KMS-11 (cell line): ENCODE data around the gene RFPL4A.

Experiments used
- H2AFZ ChIP-seq: fragments of 200-600 bp; sonication (generic); 2 replicates; pipeline ENCODE4 v1.6.1; 2016; ENCODE audit warnings: antibody characterized with exemption, mixed run types, low read depth
- H3K27ac ChIP-seq: fragments of 200-600 bp; sonication (generic); 2 replicates; pipeline ENCODE4 v1.6.1; 2016; ENCODE audit warnings: mild to moderate bottlenecking, mixed run types
- H3K27me3 ChIP-seq: fragments of 200-600 bp; sonication (generic); 2 replicates; pipeline ENCODE4 v1.6.1; 2017; ENCODE audit warnings: mild to moderate bottlenecking, low read depth, mixed run types, moderate library complexity; ENCODE audit not compliant: insufficient read depth
- H3K36me3 ChIP-seq: fragments of 200-600 bp; sonication (generic); 2 replicates; pipeline ENCODE4 v1.6.1; 2017; ENCODE audit warnings: mild to moderate bottlenecking, mixed run types; ENCODE audit not compliant: insufficient read depth
- H3K4me1 ChIP-seq: fragments of 200-600 bp; sonication (generic); 2 replicates; pipeline ENCODE4 v1.6.1; 2016; ENCODE audit warnings: mild to moderate bottlenecking, low read depth, mixed run types; ENCODE audit not compliant: poor library complexity, severe bottlenecking
- H3K4me2 ChIP-seq: fragments of 200-600 bp; sonication (generic); 2 replicates; pipeline ENCODE4 v1.7.0; 2016; ENCODE audit warnings: mild to moderate bottlenecking, mixed run types
- H3K4me3 ChIP-seq: fragments of 200-600 bp; sonication (generic); IDR thresholded peaks from 2 replicates; pipeline ENCODE4 v1.6.1; 2017; ENCODE audit warnings: low read depth, low read length, mixed read lengths; ENCODE audit not compliant: insufficient read depth
- H3K79me2 ChIP-seq: fragments of 200-600 bp; sonication (generic); 2 replicates; pipeline ENCODE4 v1.6.1; 2016; ENCODE audit warnings: low read depth, mixed run types; ENCODE audit not compliant: insufficient read depth
- H3K9ac ChIP-seq: fragments of 200-600 bp; sonication (generic); 2 replicates; pipeline ENCODE4 v1.6.1; 2016; ENCODE audit warnings: mild to moderate bottlenecking, mixed run types
- H4K20me1 ChIP-seq: fragments of 200-600 bp; sonication (generic); 2 replicates; pipeline ENCODE4 v1.6.1; 2016; ENCODE audit warnings: mild to moderate bottlenecking, mixed run types; ENCODE audit not compliant: insufficient read depth
- CTCF ChIP-seq: fragments of 200-600 bp; sonication (generic); conservative IDR thresholded peaks from 2 replicates; pipeline ENCODE4 v1.6.1; 2017; ENCODE audit warnings: low read depth, mild to moderate bottlenecking, antibody characterized with exemption, low read length, moderate library complexity, mixed read lengths

The RFPL4A gene

GRCh38 chr19:55801416-55801815, 42.5 kb downstream of the RFPL4A start:
- Histone ChIP-seq H3K27ac (no peak overlapping the region), H3K4me1 (peaks cover 3% of the 10 kb centered on the region), H2AFZ (no peak overlapping the region), H3K4me3 (no peak overlapping the region), H3K4me2 (no peak overlapping the region), H3K79me2 (no peaks in the 10 kb centered on the region), H3K9ac (no peak overlapping the region), H3K27me3 (no peaks in the 10 kb centered on the region), H3K36me3 (no peaks in the 10 kb centered on the region), H4K20me1 (no peaks in the 10 kb centered on the region)
- no peak for TF ChIP-seq CTCF

GRCh38 chr19:55802281-55802680, 43.4 kb downstream of the RFPL4A start:
- no peak overlapping the region for H3K27ac ChIP-seq
- peaks cover 3% of the 10 kb centered on the region for H3K4me1 ChIP-seq
- no peak overlapping the region for H3K9ac ChIP-seq
- H3K27me3 ChIP-seq, result no peaks in the 10 kb centered on the region
- no peaks in the 10 kb centered on the region for H3K36me3 ChIP-seq
- no peak overlapping the region for H2AFZ ChIP-seq
- no peak overlapping the region for H3K4me2 ChIP-seq
- H4K20me1 ChIP-seq, result no peaks in the 10 kb centered on the region
- no peaks in the 10 kb centered on the region for H3K79me2 ChIP-seq
- H3K4me3 ChIP-seq, result no peak overlapping the region
- no peak for TF ChIP-seq CTCF

- H3K9ac ChIP-seq, result no peak overlapping the region
- H3K4me2 ChIP-seq, result no peak overlapping the region
- no peaks in the 10 kb centered on the region for H4K20me1 ChIP-seq
- no peak overlapping the region for H2AFZ ChIP-seq
- no peak overlapping the region for H3K4me3 ChIP-seq
- H3K79me2 ChIP-seq, result no peaks in the 10 kb centered on the region
- no peaks in the 10 kb centered on the region for H3K4me1 ChIP-seq
- H3K27me3 ChIP-seq, result no peaks in the 10 kb centered on the region
- no peak overlapping the region for H3K27ac ChIP-seq
- no peaks in the 10 kb centered on the region for H3K36me3 ChIP-seq
- no peak for TF ChIP-seq CTCF
These were observed 50.6 kb downstream of the RFPL4A start for GRCh38 chr19:55809381-55810058.

GRCh38 chr19:55811340-55811739, 52.4 kb downstream of the RFPL4A start:
- no peak overlapping the region for H3K27ac ChIP-seq
- no peaks in the 10 kb centered on the region for H3K27me3 ChIP-seq
- no peaks in the 10 kb centered on the region for H3K79me2 ChIP-seq
- no peak overlapping the region for H3K4me3 ChIP-seq
- H3K9ac ChIP-seq, result no peak overlapping the region
- TF ChIP-seq CTCF, result no peak
- H4K20me1 ChIP-seq, result no peaks in the 10 kb centered on the region
- no peak overlapping the region for H3K4me2 ChIP-seq
- H3K36me3 ChIP-seq, result no peaks in the 10 kb centered on the region
- no peaks in the 10 kb centered on the region for H3K4me1 ChIP-seq
- H2AFZ ChIP-seq, result no peak overlapping the region
